ENCODE data around the gene POU3F2.

The POU3F2 gene

DNA sequence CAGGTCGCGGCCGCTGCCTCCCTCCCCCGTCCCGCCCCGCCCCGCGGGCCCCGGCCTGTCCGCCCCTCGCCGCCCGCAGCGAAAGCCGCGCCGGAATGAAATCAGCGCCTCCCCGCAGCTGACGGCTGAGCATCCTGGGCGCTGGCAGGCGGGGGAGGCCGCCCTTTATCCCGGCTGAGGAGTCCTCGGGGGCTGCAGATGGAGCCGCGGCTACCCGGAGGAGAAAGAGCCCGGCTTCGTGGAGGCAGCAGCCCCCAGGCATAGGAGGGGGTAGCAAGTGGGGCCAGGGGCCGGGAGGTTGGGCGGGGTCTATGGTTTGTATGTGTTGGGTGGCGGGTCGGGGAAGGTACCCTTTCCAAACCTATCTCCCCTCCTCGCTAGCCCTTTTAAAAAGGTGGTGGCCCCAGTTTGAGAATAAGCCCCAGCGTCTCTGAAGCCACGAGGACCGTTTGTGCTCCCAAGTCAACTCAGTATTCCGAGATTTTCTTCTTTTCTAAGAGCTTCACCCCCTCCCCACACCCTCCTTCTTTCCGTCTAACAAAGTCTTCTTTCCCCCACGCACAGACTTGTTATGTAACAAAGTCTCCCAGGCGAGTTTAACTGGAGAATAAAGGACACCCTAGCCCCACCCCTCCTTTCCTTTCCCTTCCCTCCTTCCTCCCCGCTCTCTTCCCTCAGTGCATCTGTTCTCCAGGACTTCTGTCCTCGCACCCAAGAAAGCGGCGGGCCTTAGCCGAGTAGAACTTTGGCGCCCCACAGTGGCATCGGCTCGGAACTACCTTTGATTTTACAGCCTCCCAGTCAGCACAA lies 11.0 kb downstream of the POU3F2 start:
- TF ChIP-seq, protein P1, sequence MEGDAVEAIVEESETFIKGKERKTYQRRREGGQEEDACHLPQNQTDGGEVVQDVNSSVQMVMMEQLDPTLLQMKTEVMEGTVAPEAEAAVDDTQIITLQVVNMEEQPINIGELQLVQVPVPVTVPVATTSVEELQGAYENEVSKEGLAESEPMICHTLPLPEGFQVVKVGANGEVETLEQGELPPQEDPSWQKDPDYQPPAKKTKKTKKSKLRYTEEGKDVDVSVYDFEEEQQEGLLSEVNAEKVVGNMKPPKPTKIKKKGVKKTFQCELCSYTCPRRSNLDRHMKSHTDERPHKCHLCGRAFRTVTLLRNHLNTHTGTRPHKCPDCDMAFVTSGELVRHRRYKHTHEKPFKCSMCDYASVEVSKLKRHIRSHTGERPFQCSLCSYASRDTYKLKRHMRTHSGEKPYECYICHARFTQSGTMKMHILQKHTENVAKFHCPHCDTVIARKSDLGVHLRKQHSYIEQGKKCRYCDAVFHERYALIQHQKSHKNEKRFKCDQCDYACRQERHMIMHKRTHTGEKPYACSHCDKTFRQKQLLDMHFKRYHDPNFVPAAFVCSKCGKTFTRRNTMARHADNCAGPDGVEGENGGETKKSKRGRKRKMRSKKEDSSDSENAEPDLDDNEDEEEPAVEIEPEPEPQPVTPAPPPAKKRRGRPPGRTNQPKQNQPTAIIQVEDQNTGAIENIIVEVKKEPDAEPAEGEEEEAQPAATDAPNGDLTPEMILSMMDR (IDR thresholded peaks at IDR 0.05; ENCODE audit: borderline replicate concordance, insufficient read depth, low read depth, low read length), result peak; percentile 79
- no peak overlapping the region for H3K4me3 ChIP-seq (ENCODE audit: low read depth, low read length)

DNA sequence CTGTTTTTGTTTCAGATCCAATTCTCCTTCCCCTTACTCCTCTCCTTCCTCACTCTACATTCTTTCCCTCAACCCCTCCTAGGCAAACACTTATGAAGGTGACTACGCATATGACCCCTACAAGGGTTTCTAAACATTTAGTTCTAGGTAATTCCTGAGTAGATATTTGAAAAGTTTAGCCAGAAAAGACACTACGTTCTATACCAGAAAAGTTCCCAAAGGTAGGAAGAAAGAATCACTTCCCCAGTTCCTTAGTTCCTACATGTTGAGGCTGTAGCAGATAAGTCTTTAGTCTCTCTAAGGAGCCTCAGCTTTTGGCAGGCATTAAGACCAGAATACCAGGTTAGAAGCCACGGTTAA lies 11.6 kb downstream of the POU3F2 start:
- TF ChIP-seq, protein P1 (IDR thresholded peaks at IDR 0.05; ENCODE audit: borderline replicate concordance, insufficient read depth, low read depth, low read length), result no peak
- H3K4me3 ChIP-seq (ENCODE audit: low read depth, low read length), result no peak overlapping the region

DNA sequence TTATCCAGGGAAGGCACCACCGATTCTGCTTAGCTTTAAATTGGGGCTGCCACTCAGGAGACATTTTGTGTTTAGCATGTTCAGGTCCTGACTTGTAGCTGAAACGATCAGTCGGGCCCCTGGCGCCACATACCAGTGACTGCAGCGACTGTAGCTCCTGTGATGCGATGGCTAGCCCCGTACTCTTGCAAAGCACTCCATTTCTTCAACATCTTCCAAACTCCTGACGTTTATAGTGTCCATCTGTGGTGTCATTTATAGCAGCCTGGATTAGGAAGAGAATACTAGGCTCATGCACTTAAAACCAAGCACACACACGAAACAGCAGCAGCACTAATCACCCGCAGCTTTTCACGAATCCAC lies 13.0 kb downstream of the POU3F2 start:
- no peak overlapping the region for H3K4me3 ChIP-seq (ENCODE audit: low read depth, low read length)
- TF ChIP-seq, protein P1 (IDR thresholded peaks at IDR 0.05; ENCODE audit: borderline replicate concordance, insufficient read depth, low read depth, low read length), result no peak

DNA sequence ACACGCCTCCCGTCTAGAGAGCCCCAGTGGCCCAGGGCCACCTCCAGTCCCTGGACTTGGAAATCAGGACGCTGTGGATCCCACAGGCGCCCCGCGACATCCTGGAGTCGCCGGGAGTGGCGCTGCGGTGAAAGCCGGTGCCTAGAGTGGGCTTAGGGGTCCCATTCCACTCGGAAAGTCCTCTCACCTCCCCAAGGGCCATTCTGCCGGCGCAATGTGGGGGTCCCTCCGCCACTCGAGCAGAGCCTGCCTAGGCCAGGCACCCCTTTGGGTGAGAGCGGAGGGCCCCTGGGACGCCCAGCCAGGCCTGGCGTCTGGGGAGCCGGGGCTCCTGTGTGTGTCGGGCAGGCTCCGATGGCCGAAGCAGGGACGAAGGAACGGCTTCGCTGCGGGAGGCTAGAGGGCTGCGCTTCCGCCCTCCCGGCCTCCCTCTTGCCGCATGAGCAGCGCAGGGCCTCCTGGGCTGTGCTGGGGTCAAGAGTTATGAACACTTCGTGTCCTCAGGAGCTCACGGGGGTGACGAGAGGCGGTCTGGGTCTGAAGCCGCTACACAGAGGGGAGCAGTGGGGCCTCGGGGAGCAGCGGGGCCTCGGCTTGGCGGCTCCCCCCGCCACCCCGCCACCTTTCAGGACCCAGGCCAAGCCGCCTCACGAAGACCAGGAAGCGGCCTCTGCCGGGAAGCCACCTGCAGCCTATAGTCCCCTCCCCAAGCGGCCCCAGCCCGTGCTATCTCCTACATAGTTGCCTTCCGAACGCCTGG lies 13.6 kb downstream of the POU3F2 start:
- no peak overlapping the region for H3K4me3 ChIP-seq (ENCODE audit: low read depth, low read length)
- TF ChIP-seq, protein P1 (IDR thresholded peaks at IDR 0.05; ENCODE audit: borderline replicate concordance, insufficient read depth, low read depth, low read length), result no peak

DNA sequence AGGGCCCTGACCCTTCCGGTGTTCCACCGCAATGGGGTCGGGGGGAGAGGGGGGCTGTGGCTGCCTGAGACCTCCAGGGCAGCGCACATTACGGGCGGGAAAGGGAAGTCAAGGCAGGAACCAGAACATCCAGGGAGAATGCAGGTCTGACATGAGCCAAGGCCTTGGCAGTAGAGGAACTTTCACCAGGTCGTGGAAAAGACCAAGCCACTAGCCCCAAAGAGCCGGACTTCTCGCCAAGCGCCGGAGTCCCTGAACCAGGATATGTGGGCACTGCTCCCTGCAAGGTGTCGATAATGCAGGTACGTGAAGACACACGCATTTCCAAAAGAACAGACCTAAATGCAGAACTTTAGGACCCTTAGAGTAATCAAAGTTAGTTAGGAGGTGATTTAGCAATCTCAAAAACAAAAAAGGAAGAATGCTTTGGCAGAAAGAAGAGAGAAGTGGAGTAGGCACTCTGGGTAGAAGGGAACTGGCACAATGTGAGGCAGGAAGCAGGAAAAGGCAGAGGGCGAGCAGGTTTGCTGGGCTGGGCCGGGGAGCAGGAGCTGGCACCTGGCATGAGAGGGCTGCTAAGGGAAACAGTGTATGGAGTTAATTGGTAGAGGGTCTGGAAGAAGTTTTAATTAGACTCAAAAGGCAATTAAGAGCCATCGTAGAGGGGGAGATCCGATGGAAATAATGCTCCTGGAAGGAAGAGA lies 14.3 kb downstream of the POU3F2 start:
- no peak overlapping the region for H3K4me3 ChIP-seq (ENCODE audit: low read depth, low read length)
- TF ChIP-seq, protein P1 (IDR thresholded peaks at IDR 0.05; ENCODE audit: borderline replicate concordance, insufficient read depth, low read depth, low read length), result no peak

DNA sequence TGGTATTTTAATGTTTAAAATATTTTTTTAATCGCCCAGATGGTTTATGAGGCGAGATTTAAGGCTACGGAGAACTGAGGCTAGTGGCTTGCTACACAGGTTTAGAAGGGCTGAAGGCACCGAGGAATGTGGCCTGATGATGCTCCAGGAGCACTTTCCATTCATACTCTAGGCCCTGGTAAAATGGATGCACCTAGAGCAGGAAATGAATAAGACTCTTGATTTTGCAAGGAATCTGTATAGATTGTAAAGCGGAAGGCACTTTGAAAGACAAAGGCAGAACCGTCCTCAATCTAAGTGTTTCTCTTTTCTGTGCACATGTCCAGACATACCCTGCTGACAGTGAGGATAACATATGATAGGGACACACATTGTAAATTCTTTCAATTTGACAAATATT lies 30.1 kb downstream of the POU3F2 start:
- TF ChIP-seq, protein P1 (IDR thresholded peaks at IDR 0.05; ENCODE audit: borderline replicate concordance, insufficient read depth, low read depth, low read length), result no peak
- H3K4me3 ChIP-seq (ENCODE audit: low read depth, low read length), result no peak overlapping the region

Measured in GM12875 (cell line).